Stimulated activated CD8-positive, alpha-beta memory T cell treated with anti-CD3 and anti-CD28 coated beads, Interleukin-4, amount 100 ng/mL, for 4 hours (primary cell): ENCODE measurements around the gene NCS1.

ENCODE experiments used
- DNase-seq, 2 donors: peaks; one replicate each; pipeline ENCODE4 v3.0.0-alpha.2; 2020; ENCODE audit warnings: low read depth in 2 of 2, low spot score in 1 of 2

Gene NCS1

GRCh38 chr9:130147198-130147597 is 25.0 kb upstream of the NCS1 start:
- DNase-seq: no peak

GRCh38 chr9:130147910-130148309 is 24.3 kb upstream of the NCS1 start:
- no peak for DNase-seq

DNA sequence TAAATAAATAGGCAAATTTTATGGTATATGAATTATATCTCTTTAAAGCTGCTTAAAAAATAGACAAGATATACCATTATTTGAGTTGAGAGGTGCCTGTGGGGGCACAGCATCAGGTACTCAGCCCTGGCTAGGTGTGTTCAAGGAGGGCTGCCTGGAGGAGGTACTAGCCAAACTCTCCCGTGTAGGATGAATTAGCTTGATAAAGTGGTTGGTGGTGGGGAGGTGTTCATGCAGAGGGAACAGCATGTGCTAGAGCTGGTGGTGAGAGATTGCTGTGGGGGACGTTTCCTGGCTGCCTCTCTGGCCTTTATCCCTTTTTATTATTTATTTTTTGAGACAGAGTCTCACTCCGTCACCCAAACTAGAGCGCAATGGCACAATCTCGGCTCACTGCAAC is 23.2 kb upstream of the NCS1 start:
- DNase-seq: no peak

DNA sequence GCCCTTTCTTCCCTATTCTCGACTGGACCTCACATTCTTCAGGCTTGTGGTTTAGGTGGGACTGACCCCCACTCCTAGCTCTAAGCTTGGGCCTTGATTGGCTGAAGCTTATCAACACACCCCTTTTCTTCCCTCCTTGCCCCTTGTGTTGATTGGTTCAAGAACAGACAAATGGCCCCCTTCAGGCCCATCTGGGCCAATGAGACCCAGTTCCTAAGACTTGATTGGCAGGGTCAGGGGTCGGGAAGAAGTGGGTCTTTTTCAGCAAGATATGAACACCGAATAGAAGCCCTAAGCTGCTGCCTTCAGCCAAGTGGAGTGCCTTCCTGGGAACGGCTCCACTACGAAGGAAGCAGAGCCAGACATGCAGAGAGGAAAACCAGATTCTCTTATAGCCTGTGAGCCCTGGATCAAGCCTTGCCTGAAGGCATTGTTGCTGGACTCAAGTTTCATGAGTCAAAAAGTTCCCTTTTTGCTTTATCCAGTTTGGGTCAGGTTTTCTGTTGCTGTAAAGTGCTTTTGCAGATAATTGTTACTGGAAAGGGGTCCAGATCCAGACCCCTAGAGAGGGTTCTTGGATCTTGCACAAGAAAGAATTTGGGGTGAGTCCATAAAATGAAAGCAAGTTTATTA is 22.4 kb upstream of the NCS1 start:
- DNase-seq: no peak

DNA sequence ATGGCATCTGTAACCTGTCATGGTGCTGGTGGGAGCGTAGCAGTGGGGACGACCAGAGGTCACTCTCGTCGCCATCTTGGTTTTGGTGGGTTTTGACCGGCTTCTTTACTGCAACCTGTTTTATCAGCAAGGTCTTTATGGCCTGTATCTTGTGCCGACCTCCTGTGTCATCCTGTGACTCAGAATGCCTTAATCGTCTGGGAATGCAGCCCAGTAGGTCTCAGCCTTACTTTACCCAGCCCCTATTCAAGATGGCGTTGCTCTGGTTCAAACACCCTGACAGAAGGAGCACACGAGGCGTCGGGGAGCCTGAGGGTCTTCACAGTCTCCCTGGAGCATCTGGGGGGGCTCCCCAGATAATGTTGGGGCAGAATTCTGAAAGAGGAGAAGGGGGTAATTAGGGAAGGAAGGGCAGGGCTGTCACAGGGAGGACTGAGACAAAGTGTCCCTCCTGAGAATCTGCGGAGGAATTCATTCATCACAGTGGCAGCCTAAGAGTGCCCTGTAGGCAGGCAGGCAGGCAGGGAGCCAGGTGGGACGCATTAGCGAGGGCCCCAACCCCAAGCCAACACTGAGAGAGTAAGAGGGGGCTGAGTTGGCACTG is 21.3 kb upstream of the NCS1 start:
- no peak for DNase-seq

GRCh38 chr9:130154816-130155215 is 17.4 kb upstream of the NCS1 start:
- no peak for DNase-seq

DNA sequence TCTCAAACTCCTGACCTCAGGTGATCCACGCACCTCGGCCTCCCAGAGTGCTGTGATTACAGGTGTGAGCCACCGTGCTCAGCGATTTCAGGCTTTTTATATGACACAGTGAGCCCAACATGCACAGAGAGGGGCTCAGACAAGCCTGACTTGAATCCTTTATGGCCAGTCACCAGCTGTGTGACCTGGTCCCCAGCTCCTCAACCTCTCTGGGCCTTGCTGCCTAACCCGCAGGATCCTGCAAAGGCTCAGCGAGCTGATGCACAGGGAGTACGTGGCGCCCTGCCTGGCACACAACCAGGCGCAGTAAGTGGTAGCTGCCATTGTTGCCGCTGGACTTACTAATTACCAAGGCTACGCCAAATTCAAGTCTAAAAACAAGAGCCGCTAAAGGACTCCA is 16.6 kb upstream of the NCS1 start:
- no peak for DNase-seq

DNA sequence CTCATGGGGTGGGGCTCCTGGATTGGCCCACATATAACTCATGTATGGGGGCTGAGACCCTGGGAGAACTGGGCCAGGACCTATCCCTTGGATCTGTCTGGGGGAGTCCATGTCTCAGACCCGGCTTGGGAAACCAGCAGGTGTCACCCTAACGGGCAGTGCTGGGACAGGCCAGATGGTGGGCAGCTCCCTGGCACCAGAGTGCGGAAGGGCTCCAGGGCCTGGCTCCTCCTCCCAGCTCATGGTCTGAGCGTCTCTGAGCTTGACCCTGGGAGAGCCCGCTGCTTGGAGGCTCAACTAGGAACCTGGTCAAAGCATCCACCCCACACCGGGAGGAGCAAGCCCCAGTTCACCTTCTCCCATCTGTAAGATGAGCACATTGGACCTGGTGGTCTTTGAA is 15.5 kb upstream of the NCS1 start:
- no peak for DNase-seq

DNA sequence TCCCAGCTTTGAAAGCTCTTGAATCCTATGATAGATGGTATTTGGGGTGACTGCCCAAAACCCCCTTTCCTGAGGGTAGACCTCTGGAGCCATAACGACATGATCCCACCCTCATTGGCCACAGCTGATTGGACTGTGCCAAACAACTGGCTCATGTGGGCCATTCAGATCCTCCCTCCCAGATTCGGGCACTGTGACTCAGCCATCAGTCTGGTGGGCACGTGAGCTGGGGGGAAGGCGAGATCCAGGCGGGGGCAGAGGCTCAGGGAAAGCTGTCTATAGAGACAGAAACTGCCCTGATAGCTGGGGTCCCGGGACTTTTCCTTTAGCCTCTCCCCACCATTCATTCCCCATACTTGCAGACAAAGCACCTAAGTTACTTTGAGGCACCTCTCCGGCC is 15.1 kb upstream of the NCS1 start:
- no peak for DNase-seq

GRCh38 chr9:130158001-130158400 is 14.2 kb upstream of the NCS1 start:
- DNase-seq: no peak

DNA sequence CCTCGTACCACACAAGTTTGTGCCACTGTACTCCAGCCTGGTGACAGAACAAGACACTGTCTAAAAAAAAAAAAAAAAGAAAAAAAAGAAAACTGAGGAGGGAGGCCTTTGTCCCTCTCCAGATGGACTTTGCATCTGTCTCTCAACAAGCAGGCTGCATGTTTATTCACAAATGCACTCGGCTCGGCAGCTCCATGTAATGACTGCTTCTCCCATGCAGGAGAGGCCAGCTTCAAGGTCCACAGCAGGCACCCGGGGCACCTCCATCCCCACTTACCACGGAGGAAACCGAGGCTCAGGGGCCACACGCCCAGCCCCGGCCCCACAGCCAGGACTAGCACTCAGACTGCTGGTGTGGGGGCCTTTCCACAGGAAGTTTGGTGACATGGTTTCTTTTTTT is 13.1 kb upstream of the NCS1 start:
- no peak for DNase-seq

GRCh38 chr9:130159915-130160670 is 12.1 kb upstream of the NCS1 start:
- DNase-seq: no peak

DNA sequence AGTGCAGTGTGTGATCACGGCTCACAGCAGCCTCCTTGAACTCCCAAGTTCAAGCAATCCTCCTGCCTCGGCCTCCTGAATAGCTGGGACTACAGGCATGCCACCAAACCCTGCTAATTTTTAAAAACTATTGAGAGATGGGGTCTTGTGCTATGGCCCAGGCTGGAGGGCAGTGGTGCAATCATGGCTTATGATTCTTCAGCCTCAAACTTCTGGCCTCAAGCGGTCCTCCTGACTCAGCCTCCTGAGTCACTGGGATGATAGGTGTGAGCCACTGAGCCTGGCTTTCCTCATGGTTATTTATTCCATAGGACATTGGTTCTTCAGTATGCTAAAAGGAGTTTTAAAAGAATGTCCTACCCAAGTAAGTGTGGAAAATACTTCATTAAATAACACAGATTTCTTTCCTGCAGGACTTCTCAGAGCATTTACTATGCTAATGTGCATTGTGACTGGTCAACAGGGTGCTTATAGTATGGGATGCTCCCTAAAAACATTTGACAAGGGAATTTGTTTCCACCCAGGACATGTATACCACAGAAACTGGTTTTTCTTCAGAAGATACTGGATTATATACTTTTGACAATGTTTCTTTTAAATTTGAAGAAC is 11.2 kb upstream of the NCS1 start:
- no peak for DNase-seq

- DNase-seq: no peak
Measured at GRCh38 chr9:130165579-130165978, 6.6 kb upstream of the NCS1 start.

GRCh38 chr9:130166399-130166798 is 5.8 kb upstream of the NCS1 start:
- DNase-seq: no peak

GRCh38 chr9:130167927-130168326 is 4.3 kb upstream of the NCS1 start:
- DNase-seq: no peak

- DNase-seq: no peak
Measured at GRCh38 chr9:130171226-130172148, 717 bp upstream of the NCS1 start.

GRCh38 chr9:130172858-130173665 is 858 bp downstream of the NCS1 start:
- peak; percentile 38 to 52 for DNase-seq

- DNase-seq: no peak
Measured at GRCh38 chr9:130173666-130173983, 1.4 kb downstream of the NCS1 start.

DNA sequence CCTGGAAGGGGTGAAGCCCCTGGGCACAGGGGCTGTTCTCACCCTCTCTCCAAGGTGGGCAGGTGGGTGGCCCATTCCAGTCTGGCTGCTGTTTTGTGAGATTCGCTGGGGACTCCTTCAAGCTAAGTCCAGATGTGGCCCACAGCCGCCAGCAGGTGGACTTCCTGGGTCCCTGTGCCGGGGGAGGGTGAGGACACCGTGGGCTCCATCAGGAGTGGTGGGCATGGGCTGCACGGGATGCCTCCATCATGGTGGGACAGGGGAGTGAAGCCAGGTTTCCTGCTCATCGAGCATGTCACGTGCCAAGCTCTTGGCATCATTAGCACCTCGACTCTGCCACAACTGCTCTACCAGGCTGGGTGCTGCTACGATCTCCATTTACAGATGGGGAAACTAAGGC is 1.8 kb downstream of the NCS1 start:
- DNase-seq: no peak
